B cell (primary cell): ENCODE results near the gene WDR4. TPM values are rescaled to one million over a fixed set of nuclear protein-coding genes. Genes with fewer than 3 reads are reported as not detected.

ENCODE experiments used
- ATAC-seq: fragments of 200-7000 bp; cut with Tn5 transposase; one replicate; pipeline ENCODE4 v1.10.0; 2021; ENCODE audit warnings: low read depth, mild to moderate bottlenecking, moderate number of reproducible peaks, moderate library complexity
- CTCF ChIA-PET: fragments of 350-600 bp; sonication (Branson Sonifier 250); formaldehyde crosslinking; loops from one replicate; lab custom pipeline; 2021; ENCODE audit warnings: antibody characterized with exemption, inconsistent platforms; lab: Charles Lee
- POLR2A ChIA-PET: fragments of 350-600 bp; sonication (Branson Sonifier 250); formaldehyde crosslinking; loops from one replicate; lab custom pipeline; 2021; ENCODE audit warnings: antibody characterized with exemption; lab: Charles Lee
- DNase-seq: peaks from one replicate; pipeline ENCODE4 v3.0.0; 2013
- H2AFZ ChIP-seq: 2 replicates; pipeline ENCODE4 v1.6.1; 2012; ENCODE audit warnings: mild to moderate bottlenecking, low read depth, low read length; ENCODE audit not compliant: insufficient read depth, poor library complexity, severe bottlenecking
- H3K27ac ChIP-seq, 2 donors: 1 replicate in 1 of 2; 2 replicates in 1 of 2; pipeline ENCODE4 v1.5.1; 2012 to 2013; ENCODE audit warnings: low read length in 2 of 2, mild to moderate bottlenecking in 2 of 2, moderate library complexity in 1 of 2
- H3K27me3 ChIP-seq, 4 experiments: fragments of 200-600 bp in 1 of 4; sonication (generic) in 1 of 4; replicated peaks in 1 of 4; 1 replicate in 2 of 4; 2 replicates in 2 of 4; pipeline versions ENCODE4 v1.6.1 to v1.7.0; 2013 to 2016; ENCODE audit warnings: low read length in 3 of 4, mild to moderate bottlenecking in 2 of 4, mixed read lengths in 1 of 4, moderate library complexity in 1 of 4; ENCODE audit not compliant: insufficient read depth in 4 of 4, control insufficient read depth in 3 of 4; ENCODE audit errors: control extremely low read depth in 1 of 4
- H3K36me3 ChIP-seq, 2 experiments: replicated peaks in 1 of 2; 1 replicate in 1 of 2; 2 replicates in 1 of 2; pipeline versions ENCODE4 v1.6.1 to v1.7.1; 2013; ENCODE audit warnings: low read length in 1 of 2; ENCODE audit not compliant: insufficient read depth in 2 of 2, control insufficient read depth in 1 of 2; ENCODE audit errors: control extremely low read depth in 1 of 2, extremely low read depth in 1 of 2
- H3K4me1 ChIP-seq, 2 donors: fragments of 200-600 bp in 1 of 2; sonication (generic) in 1 of 2; 1 replicate in 1 of 2; 2 replicates in 1 of 2; pipeline versions ENCODE4 v1.5.1 to v1.6.1; 2013 to 2017; ENCODE audit warnings: low read length in 2 of 2; ENCODE audit not compliant: control insufficient read depth in 2 of 2, insufficient read depth in 2 of 2
- H3K4me2 ChIP-seq: replicated peaks from 2 replicates; pipeline ENCODE3; 2012; ENCODE audit warnings: mild to moderate bottlenecking, low read depth, low read length; ENCODE audit not compliant: poor library complexity, severe bottlenecking
- H3K4me3 ChIP-seq, 5 experiments: fragments of 200-600 bp in 1 of 5; sonication (generic) in 1 of 5; 1 replicate in 3 of 5; 2 replicates in 2 of 5; pipeline versions ENCODE4 v1.5.1 to v1.7.0; 2011 to 2016; ENCODE audit warnings: low read length in 4 of 5, mild to moderate bottlenecking in 4 of 5, low read depth in 2 of 5, control low read depth in 1 of 5, moderate library complexity in 1 of 5; ENCODE audit not compliant: insufficient read depth in 1 of 5; ENCODE audit errors: control extremely low read depth in 1 of 5, extremely low read depth in 1 of 5
- H3K79me2 ChIP-seq: fragments of 200-600 bp; sonication (generic); one replicate; pipeline ENCODE4 v1.6.0; 2016; ENCODE audit warnings: low read length; ENCODE audit not compliant: control insufficient read depth, insufficient read depth
- H3K9ac ChIP-seq: fragments of 200-600 bp; sonication (generic); 2 replicates; pipeline ENCODE4 v1.6.1; 2017; ENCODE audit warnings: mild to moderate bottlenecking, low read length, moderate library complexity
- H3K9me3 ChIP-seq, 3 donors: one replicate each; pipeline versions ENCODE4 v1.6.1 to v1.7.1; 2013; ENCODE audit warnings: low read length in 2 of 3; ENCODE audit not compliant: control insufficient read depth in 2 of 3, insufficient read depth in 1 of 3; ENCODE audit errors: control extremely low read depth in 1 of 3
- H4K20me1 ChIP-seq: 2 replicates; pipeline ENCODE4 v1.6.0; 2012; ENCODE audit warnings: mild to moderate bottlenecking, low read length; ENCODE audit not compliant: insufficient read depth, control insufficient read depth, poor library complexity, severe bottlenecking
- H3K27ac Mint-ChIP-seq: one replicate; pipeline ENCODE4 v1.8.0; 2021; ENCODE audit warnings: mixed read lengths
- H3K27me3 Mint-ChIP-seq: one replicate; pipeline ENCODE4 v1.8.0; 2021; ENCODE audit warnings: mixed read lengths
- H3K4me1 Mint-ChIP-seq: one replicate; pipeline ENCODE4 v1.8.0; 2021; ENCODE audit warnings: mixed read lengths
- H3K4me3 Mint-ChIP-seq: one replicate; pipeline ENCODE4 v1.8.0; 2021; ENCODE audit warnings: mixed read lengths
- H3K9me3 Mint-ChIP-seq: one replicate; pipeline ENCODE4 v1.8.0; 2022; ENCODE audit warnings: mixed read lengths; ENCODE audit not compliant: insufficient read depth
- CTCF ChIP-seq: fragments of 200-600 bp; IDR thresholded peaks from one replicate; pipeline ENCODE4 v1.8.0; 2022; ENCODE audit warnings: antibody characterized with exemption, mild to moderate bottlenecking
- EZH2 ChIP-seq: IDR thresholded peaks from 2 replicates; pipeline ENCODE4 v1.6.1; 2012; ENCODE audit warnings: borderline replicate concordance, low read depth, mild to moderate bottlenecking, moderate library complexity, low read length; ENCODE audit not compliant: insufficient read depth, poor library complexity, severe bottlenecking
- WGBS: methylation state at CpG from one replicate; pipeline ENCODE4 v1.1.5; 2013; ENCODE audit warnings: missing lambda C conversion rate; ENCODE audit not compliant: insufficient coverage; 5-methylcytosine and 5-hydroxymethylcytosine counted together
- intact Hi-C: fragments of 100-400 bp; cut with micrococcal nuclease; formaldehyde crosslinking; loops from one replicate; pipeline ENCODE4 v1.10.0; 2022
- polyA plus RNA-seq: library from polyadenylated mRNA; depleted of rRNA; stranded (reverse); fragments of >200 nt; gene quantifications from 2 replicates; pipeline ENCODE4 v1.2.3, GENCODE V29; 2012
- total RNA-seq, 2 donors: library from RNA; stranded (reverse); fragments of 120-200 nt in 1 of 2; gene quantifications; 1 replicate in 1 of 2; 2 replicates in 1 of 2; pipeline versions ENCODE4 v1.2.3 to v1.2.4, GENCODE V29; 2013 to 2022

The WDR4 gene
- total and polyA plus RNA-seq, 2 donors (not counting 1 experiment from before 2014, with no cell fraction given): 17.7 to 40.1 TPM

- Histone ChIP-seq H3K27me3 (no peaks in the 10 kb centered on the region), H3K27ac (no peak overlapping the region), H4K20me1 (peaks cover 41% of the 10 kb centered on the region), H3K36me3 (peaks cover 2 to 50% of the 10 kb centered on the region in 2 experiments), H2AFZ (no peak overlapping the region), H3K4me2 (no peak overlapping the region), H3K4me3 (no peak overlapping the region), H3K9me3 (no peaks in the 10 kb centered on the region), H3K9ac (no peak overlapping the region), H3K4me1 (peaks cover 9 to 10% of the 10 kb centered on the region in 2 donors), H3K79me2 (peaks cover 26% of the 10 kb centered on the region)
- H3K9me3 Mint-ChIP-seq: no peaks in the 10 kb centered on the region
- WGBS: 84% methylated on average over 14 of the region's 14 CpGs
- ChIA-PET POLR2A (no interaction called here), CTCF (no interaction called here)
- H3K4me1 Mint-ChIP-seq: peaks cover 9% of the 10 kb centered on the region
- no peak overlapping the region for H3K27ac Mint-ChIP-seq
- no peak for ATAC-seq
- intact Hi-C loops: no loop called here
- H3K4me3 Mint-ChIP-seq: no peak overlapping the region
- no peaks in the 10 kb centered on the region for H3K27me3 Mint-ChIP-seq
- no peak for DNase-seq
- TF ChIP-seq CTCF: no peak
- TF ChIP-seq EZH2: no peak
These were observed 38.8 kb downstream of the WDR4 start for GRCh38 chr21:42840411-42841155.
